Sigmoid colon (tissue), 3 donors: Measurements from ENCODE around the gene ADD3.

ENCODE experiments used
- CTCF ChIP-seq, 4 experiments: fragments of 450-650 bp in 3 of 4; fragments of 200-600 bp in 1 of 4; IDR thresholded peaks; one replicate each; pipeline ENCODE4 v1.5.1; 2016 to 2019; ENCODE audit warnings: antibody characterized with exemption in 4 of 4, mild to moderate bottlenecking in 3 of 4, moderate library complexity in 2 of 4
- POLR2A ChIP-seq, 2 donors: fragments of 450-650 bp; IDR thresholded peaks; one replicate each; pipeline ENCODE4 v1.6.1; 2016; ENCODE audit warnings: antibody characterized with exemption in 2 of 2, mild to moderate bottlenecking in 2 of 2, moderate library complexity in 2 of 2

GRCh38 chr10:110076559-110077318 lies 69.0 kb downstream of the ADD3 start:
- TF ChIP-seq CTCF (IDR thresholded peaks at IDR 0.05) = no peak
- no peak for TF ChIP-seq POLR2A (IDR thresholded peaks at IDR 0.05)
